Endothelial cell of umbilical vein (primary cell): ENCODE results near the gene MEX3D.

Source experiments
- EZH2 ChIP-seq: IDR thresholded peaks from 2 replicates; pipeline ENCODE4 v1.6.1; 2012; ENCODE audit warnings: borderline replicate concordance, low read depth, mild to moderate bottlenecking, moderate library complexity, low read length, inconsistent platforms; ENCODE audit not compliant: severe bottlenecking
- TF ChIP-seq, protein P1 (sequence below), 2 donors: IDR thresholded peaks; 1 replicate in 1 of 2; 2 replicates in 1 of 2; pipeline ENCODE4 v1.5.1; 2011; ENCODE audit warnings: low read length in 2 of 2, mild to moderate bottlenecking in 2 of 2, moderate library complexity in 2 of 2, control low read depth in 1 of 2, inconsistent platforms in 1 of 2, low read depth in 1 of 2; ENCODE audit not compliant: insufficient read depth in 1 of 2; ENCODE audit errors: extremely low read depth in 1 of 2

DNA sequence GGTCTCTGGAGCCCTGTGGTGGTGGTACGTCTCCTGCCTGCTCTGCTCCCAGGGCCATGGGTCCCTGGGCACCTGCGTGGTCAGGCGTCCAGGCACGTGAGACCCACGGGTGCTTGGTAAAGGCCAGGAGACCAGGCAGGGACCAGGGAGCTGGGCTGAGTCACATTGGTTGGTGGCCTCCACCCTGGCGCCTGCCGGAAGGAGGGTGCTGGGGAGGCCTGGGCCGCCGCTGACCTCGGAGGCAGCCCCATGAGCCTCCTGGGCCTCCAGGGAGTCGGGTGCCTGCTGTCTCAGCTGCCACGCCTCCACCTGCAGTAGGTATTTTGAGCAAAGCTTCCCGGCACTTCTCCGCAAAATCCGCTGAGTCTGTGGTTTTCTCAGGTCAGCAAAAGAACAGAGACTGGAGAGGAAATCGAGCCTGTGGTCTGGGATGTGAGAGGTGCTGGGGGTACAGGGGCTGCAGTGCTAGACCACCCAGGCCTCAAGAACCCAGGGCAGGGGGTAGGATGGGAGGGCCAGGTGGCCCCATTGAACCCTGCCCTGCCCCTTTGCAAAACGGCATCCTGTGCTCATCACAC lies 47.8 kb downstream of the MEX3D start:
- no peak for TF ChIP-seq EZH2
- TF ChIP-seq, protein P1, sequence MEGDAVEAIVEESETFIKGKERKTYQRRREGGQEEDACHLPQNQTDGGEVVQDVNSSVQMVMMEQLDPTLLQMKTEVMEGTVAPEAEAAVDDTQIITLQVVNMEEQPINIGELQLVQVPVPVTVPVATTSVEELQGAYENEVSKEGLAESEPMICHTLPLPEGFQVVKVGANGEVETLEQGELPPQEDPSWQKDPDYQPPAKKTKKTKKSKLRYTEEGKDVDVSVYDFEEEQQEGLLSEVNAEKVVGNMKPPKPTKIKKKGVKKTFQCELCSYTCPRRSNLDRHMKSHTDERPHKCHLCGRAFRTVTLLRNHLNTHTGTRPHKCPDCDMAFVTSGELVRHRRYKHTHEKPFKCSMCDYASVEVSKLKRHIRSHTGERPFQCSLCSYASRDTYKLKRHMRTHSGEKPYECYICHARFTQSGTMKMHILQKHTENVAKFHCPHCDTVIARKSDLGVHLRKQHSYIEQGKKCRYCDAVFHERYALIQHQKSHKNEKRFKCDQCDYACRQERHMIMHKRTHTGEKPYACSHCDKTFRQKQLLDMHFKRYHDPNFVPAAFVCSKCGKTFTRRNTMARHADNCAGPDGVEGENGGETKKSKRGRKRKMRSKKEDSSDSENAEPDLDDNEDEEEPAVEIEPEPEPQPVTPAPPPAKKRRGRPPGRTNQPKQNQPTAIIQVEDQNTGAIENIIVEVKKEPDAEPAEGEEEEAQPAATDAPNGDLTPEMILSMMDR (IDR thresholded peaks at IDR 0.05; ENCODE audit: extremely low read depth in 1 of 2, insufficient read depth in 1 of 2, low read depth in 1 of 2, low read length in 2 of 2): no peak
